ENCODE measurements around the gene CDT1.

CDT1 gene

GRCh38 chr16:88772871-88773811 is 30.4 kb upstream of the CDT1 start:
- no peak for DNase-seq (ENCODE audit: low spot score)
- no peak for TF ChIP-seq CTCF (IDR thresholded peaks at IDR 0.05; ENCODE audit: borderline replicate concordance, control extremely low read depth, extremely low read depth, insufficient read depth, missing control alignments)
- in situ Hi-C loops (cut with MboI; ENCODE audit: low sequenced_read_pairs, unreplicated experiment) = no loop called here

DNA sequence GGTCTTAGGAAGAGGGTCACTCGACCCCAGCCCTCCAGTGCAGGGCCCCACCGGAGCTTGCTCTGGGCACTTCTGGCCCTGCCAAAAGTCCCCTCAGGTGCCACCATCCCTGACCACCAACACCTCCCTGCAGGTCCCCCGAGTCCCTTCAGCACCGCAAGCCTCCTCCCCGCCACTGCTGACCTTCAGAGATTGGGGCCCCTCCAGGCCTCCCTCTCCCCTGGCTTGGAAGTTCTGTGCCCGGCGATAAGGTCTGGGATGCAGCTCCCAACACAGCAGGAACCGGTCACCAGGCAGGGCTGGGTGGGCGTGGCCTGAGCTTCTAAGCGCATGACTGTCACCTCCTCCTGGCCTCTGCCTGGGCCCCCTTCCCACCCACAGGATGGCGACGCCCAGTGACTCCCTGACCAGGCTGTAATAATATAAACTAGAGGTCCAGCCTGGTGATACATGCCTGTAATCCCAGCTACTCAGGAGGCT is 29.7 kb upstream of the CDT1 start:
- in situ Hi-C loops (cut with MboI; ENCODE audit: low sequenced_read_pairs, unreplicated experiment) = no loop called here
- DNase-seq (ENCODE audit: low spot score) = no peak
- TF ChIP-seq CTCF (IDR thresholded peaks at IDR 0.05; ENCODE audit: borderline replicate concordance, control extremely low read depth, extremely low read depth, insufficient read depth, missing control alignments) = no peak

GRCh38 chr16:88774544-88775393 is 28.8 kb upstream of the CDT1 start:
- TF ChIP-seq CTCF (IDR thresholded peaks at IDR 0.05; ENCODE audit: borderline replicate concordance, control extremely low read depth, extremely low read depth, insufficient read depth, missing control alignments) = no peak
- DNase-seq (ENCODE audit: low spot score) = no peak
- in situ Hi-C loops (cut with MboI; ENCODE audit: low sequenced_read_pairs, unreplicated experiment) = no loop called here

- TF ChIP-seq CTCF (IDR thresholded peaks at IDR 0.05; ENCODE audit: borderline replicate concordance, control extremely low read depth, extremely low read depth, insufficient read depth, missing control alignments) = no peak
- no peak for DNase-seq (ENCODE audit: low spot score)
- in situ Hi-C loops (cut with MboI; ENCODE audit: low sequenced_read_pairs, unreplicated experiment) = no loop called here
Measured at GRCh38 chr16:88775825-88776224, 27.8 kb upstream of the CDT1 start.

DNA sequence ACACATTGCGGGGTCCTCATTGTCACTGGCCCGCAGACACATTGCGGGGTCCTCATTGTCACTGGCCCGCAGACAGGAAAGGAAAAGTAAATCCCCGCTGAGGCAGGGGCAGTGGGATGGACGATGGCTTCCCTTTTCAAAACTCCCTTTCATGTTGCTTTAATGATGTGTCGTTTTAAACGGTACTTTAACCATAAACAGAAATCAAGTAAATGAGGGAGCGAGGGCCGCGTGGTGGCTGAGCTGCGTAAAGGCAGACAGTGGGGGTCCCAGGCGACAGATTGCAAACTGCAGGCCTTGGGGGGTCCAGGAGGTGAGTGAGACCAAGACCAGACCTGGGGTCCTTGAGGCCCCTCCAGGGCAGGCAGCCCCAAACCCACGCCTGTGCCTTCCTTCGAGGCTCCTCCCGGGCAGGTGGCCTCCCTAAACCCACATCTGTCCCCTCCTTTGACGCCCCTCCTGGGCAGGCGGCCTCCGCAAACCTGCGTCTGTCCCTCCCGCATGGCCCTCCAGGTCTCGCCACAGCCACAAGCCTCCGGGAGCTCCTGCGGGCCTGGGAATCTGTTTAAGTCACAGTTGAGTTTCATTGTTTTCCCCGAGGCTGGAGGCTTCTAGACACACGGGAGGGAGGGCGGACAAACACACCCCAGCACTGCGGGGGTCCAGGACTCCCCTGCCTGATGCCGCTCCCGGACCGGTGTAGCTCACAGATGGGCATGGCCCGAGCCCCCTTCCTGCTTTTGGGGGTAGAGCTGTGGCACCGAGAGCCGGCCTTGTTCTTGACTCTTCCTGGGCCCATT is 25.9 kb upstream of the CDT1 start:
- TF ChIP-seq CTCF (IDR thresholded peaks at IDR 0.05; ENCODE audit: borderline replicate concordance, control extremely low read depth, extremely low read depth, insufficient read depth, missing control alignments) = no peak
- no peak for DNase-seq (ENCODE audit: low spot score)
- in situ Hi-C loops (cut with MboI; ENCODE audit: low sequenced_read_pairs, unreplicated experiment) = no loop called here

- no peak for TF ChIP-seq CTCF (IDR thresholded peaks at IDR 0.05; ENCODE audit: borderline replicate concordance, control extremely low read depth, extremely low read depth, insufficient read depth, missing control alignments)
- DNase-seq (ENCODE audit: low spot score) = no peak
- in situ Hi-C loops (cut with MboI; ENCODE audit: low sequenced_read_pairs, unreplicated experiment) = no loop called here
Measured at GRCh38 chr16:88778271-88778525, 25.4 kb upstream of the CDT1 start.

Data from GM13976 (cell line).